Endothelial cell of umbilical vein (primary cell): ENCODE results near the gene COPB1. TPM values are rescaled to one million over a fixed set of nuclear protein-coding genes. Genes with fewer than 3 reads are reported as not detected.

Experiments
- BruUV-seq: library from RNA; stranded (reverse); fragments of 400-500 nt; replicated peaks from 2 replicates; lab custom pipeline; 2021; lab: Mats Ljungman, UMichigan
- CTCF ChIA-PET: fragments of 300-600, 350-600 bp; sonication (Branson Sonifier 250); formaldehyde crosslinking; loops from one replicate; lab custom pipeline; 2021; ENCODE audit warnings: antibody characterized with exemption, inconsistent platforms; lab: Charles Lee
- POLR2A ChIA-PET: fragments of 300-600, 350-600 bp; sonication (Branson Sonifier 250); formaldehyde crosslinking; loops from one replicate; lab custom pipeline; 2021; ENCODE audit warnings: antibody characterized with exemption, inconsistent platforms; lab: Charles Lee
- DNase-seq: peaks from one replicate; pipeline ENCODE4 v3.0.0-alpha.2; 2011; ENCODE audit warnings: low read depth, low spot score
- FAIRE-seq: peaks from 2 replicates; lab custom pipeline; 2011; peaks lifted over from hg19 to GRCh38; lab: Jason Lieb, UNC
- H2AFZ ChIP-seq: 2 replicates; pipeline ENCODE4 v1.6.0; 2012; ENCODE audit warnings: low read depth, low read length, control low read depth, inconsistent platforms
- H3K27ac ChIP-seq: 2 replicates; pipeline ENCODE4 v1.5.1; 2011; ENCODE audit warnings: low read depth, mild to moderate bottlenecking, control low read depth, low read length, moderate library complexity; ENCODE audit not compliant: insufficient read depth
- H3K27me3 ChIP-seq, 2 experiments: 2 replicates each; pipeline versions ENCODE4 v1.6.0 to v1.6.1; 2011; ENCODE audit warnings: low read length in 2 of 2, mixed read lengths in 1 of 2; ENCODE audit not compliant: control insufficient read depth in 2 of 2, insufficient read depth in 2 of 2
- H3K36me3 ChIP-seq, 2 experiments: 2 replicates in 1 of 2; 3 replicates in 1 of 2; pipeline ENCODE4 v1.5.1; 2011; ENCODE audit warnings: low read length in 2 of 2, mild to moderate bottlenecking in 1 of 2, moderate library complexity in 1 of 2; ENCODE audit not compliant: control insufficient read depth in 2 of 2, insufficient read depth in 2 of 2; ENCODE audit errors: extremely low read depth in 1 of 2
- H3K4me1 ChIP-seq: 3 replicates; pipeline ENCODE4 v1.5.1; 2011; ENCODE audit warnings: mild to moderate bottlenecking, low read length; ENCODE audit not compliant: control insufficient read depth, insufficient read depth; ENCODE audit errors: extremely low read depth
- H3K4me2 ChIP-seq: 2 replicates; pipeline ENCODE4 v1.6.1; 2011; ENCODE audit warnings: low read length, control low read depth, mixed read lengths; ENCODE audit not compliant: insufficient read depth
- H3K4me3 ChIP-seq, 3 experiments: fragments of 200-600 bp in 1 of 3; sonication (generic), shearing (Covaris generic) in 1 of 3; replicated peaks in 1 of 3; 2 replicates each; pipeline ENCODE4 v1.5.1; 2011 to 2016; ENCODE audit warnings: control low read depth in 3 of 3, low read length in 3 of 3, mild to moderate bottlenecking in 2 of 3, inconsistent platforms in 1 of 3, low read depth in 1 of 3, moderate library complexity in 1 of 3; ENCODE audit not compliant: insufficient read depth in 1 of 3
- H3K79me2 ChIP-seq: 2 replicates; pipeline ENCODE4 v1.6.0; 2012; ENCODE audit warnings: low read length, inconsistent platforms; ENCODE audit not compliant: control insufficient read depth, insufficient read depth
- H3K9ac ChIP-seq: replicated peaks from 2 replicates; pipeline ENCODE3; 2011; ENCODE audit warnings: low read length, control low read depth; ENCODE audit not compliant: insufficient read depth; ENCODE audit errors: extremely low read depth
- H3K9me1 ChIP-seq: replicated peaks from 3 replicates; pipeline ENCODE4 v1.6.0; 2011; ENCODE audit warnings: mild to moderate bottlenecking, low read length; ENCODE audit not compliant: control insufficient read depth, insufficient read depth; ENCODE audit errors: extremely low read depth
- H3K9me3 ChIP-seq: replicated peaks from 2 replicates; pipeline ENCODE4 v1.5.1; 2012; ENCODE audit warnings: low read length, inconsistent platforms; ENCODE audit not compliant: control insufficient read depth, insufficient read depth
- H4K20me1 ChIP-seq: replicated peaks from 2 replicates; pipeline ENCODE3; 2011; ENCODE audit warnings: mild to moderate bottlenecking, low read length; ENCODE audit not compliant: control insufficient read depth, insufficient read depth; ENCODE audit errors: extremely low read depth
- EZH2 ChIP-seq: IDR thresholded peaks from 2 replicates; pipeline ENCODE4 v1.6.1; 2012; ENCODE audit warnings: borderline replicate concordance, low read depth, mild to moderate bottlenecking, moderate library complexity, low read length, inconsistent platforms; ENCODE audit not compliant: severe bottlenecking
- FOS ChIP-seq: IDR thresholded peaks from 2 replicates; pipeline ENCODE4 v1.6.1; 2011; ENCODE audit warnings: mild to moderate bottlenecking, low read length, moderate library complexity, borderline replicate concordance; ENCODE audit not compliant: insufficient read depth
- GATA2 ChIP-seq: IDR thresholded peaks from 2 replicates; pipeline ENCODE4 v1.7.0; 2011; ENCODE audit warnings: low read depth, mild to moderate bottlenecking, moderate library complexity, mixed read lengths, low read length; ENCODE audit not compliant: insufficient read length, insufficient read depth
- JUN ChIP-seq: IDR thresholded peaks from 2 replicates; pipeline ENCODE4 v1.6.1; 2011; ENCODE audit warnings: borderline replicate concordance, low read depth; ENCODE audit not compliant: insufficient read length, insufficient read depth
- MAX ChIP-seq: IDR thresholded peaks from 2 replicates; pipeline ENCODE4 v1.6.1; 2011; ENCODE audit not compliant: insufficient read depth, insufficient read length
- MYC ChIP-seq: IDR thresholded peaks from one replicate; pipeline ENCODE4 v1.6.1; 2011; ENCODE audit warnings: mild to moderate bottlenecking, low read depth, low read length
- POLR2A ChIP-seq: IDR thresholded peaks from 2 replicates; pipeline ENCODE4 v1.6.1; 2012; ENCODE audit warnings: low read depth, mild to moderate bottlenecking, control low read depth, low read length
- POLR2AphosphoS5 ChIP-seq: IDR thresholded peaks from 2 replicates; pipeline ENCODE4 v1.6.1; 2012; ENCODE audit warnings: low read depth, mild to moderate bottlenecking, control low read depth, low read length, moderate library complexity; ENCODE audit not compliant: insufficient read depth
- dilution Hi-C: fragments of 300-500 bp; cut with MboI; formaldehyde crosslinking; loops from one replicate; pipeline ENCODE4 v1.15.0; 2019; ENCODE audit warnings: low sequenced_read_pairs; ENCODE audit not compliant: extremely low pct_ligation_motif_present
- intact Hi-C: fragments of 100-400 bp; cut with micrococcal nuclease; formaldehyde crosslinking; loops from one replicate; pipeline ENCODE4 v1.10.0; 2022
- polyA plus RNA-seq, 4 experiments: library from polyadenylated mRNA; depleted of rRNA in 3 of 4; stranded (reverse) in 3 of 4; unstranded in 1 of 4; fragments of >200 nt; gene quantifications; 2 replicates each; pipeline versions ENCODE4 v1.2.1 to v1.2.3, GENCODE V29; 2011 to 2012; ENCODE audit warnings: missing spikeins in 1 of 4
- total RNA-seq: library from RNA; stranded (reverse); gene quantifications from 2 replicates; pipeline ENCODE4 v1.2.3, GENCODE V29; 2021
- TF ChIP-seq, protein P1 (sequence below), 2 donors: IDR thresholded peaks; 1 replicate in 1 of 2; 2 replicates in 1 of 2; pipeline ENCODE4 v1.5.1; 2011; ENCODE audit warnings: low read length in 2 of 2, mild to moderate bottlenecking in 2 of 2, moderate library complexity in 2 of 2, control low read depth in 1 of 2, inconsistent platforms in 1 of 2, low read depth in 1 of 2; ENCODE audit not compliant: insufficient read depth in 1 of 2; ENCODE audit errors: extremely low read depth in 1 of 2

COPB1 gene
- total and polyA plus RNA-seq, 2 donors (not counting 3 experiments of a cell fraction or from before 2014, with no cell fraction given): 61.1 to 145 TPM

DNA sequence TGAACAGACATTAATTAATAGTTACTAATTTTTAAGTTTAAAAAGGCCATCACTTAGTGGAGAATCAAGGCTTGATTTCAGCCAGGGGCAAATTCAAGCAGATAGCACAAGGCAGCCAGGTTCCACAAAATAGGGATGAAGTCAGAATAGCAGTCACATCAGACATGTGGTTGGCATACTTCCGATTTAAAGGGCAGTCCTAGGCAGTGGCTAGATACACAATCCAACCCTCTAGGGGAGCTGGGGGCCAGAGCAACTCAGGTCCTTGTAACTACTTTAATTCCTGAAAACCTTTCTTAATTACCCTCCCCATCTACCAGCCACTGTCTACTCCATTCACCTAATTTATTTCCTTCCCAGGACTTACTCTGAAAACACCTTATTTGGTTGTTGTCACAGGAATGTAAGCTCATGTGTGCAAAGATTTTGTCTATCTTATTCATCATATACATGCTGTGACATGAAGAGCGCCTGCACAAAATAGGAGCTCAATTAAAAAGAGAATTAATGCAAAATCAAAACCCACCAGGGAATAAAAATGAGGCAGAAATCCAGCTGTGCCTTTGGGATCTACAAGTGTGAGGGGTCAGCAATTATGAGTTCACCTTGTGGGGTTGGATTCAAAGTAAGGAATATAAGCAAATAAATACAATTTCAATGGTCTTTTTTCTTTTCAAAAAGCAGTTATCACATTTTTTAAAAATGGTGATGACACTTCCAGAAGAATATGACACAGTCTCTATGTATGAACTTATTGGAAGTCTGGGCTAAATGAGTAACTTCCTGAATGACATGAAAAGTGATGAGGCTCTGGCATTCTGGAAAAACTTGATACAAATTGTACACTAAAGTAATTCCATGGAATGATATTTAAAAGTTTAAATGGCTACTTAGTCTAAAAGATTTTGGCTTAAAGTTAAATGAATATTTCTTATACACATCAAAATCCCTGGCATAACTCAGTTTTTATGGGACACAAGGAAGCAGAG, 53.8 kb downstream of the COPB1 start:
- no peaks in the 10 kb centered on the region for H3K9me1 ChIP-seq
- peaks cover 29% of the 10 kb centered on the region for H3K4me1 ChIP-seq
- ChIA-PET CTCF (interaction anchor here (0.9 to 5.6 kb wide), 5 partner anchors 10 to 145 kb away, joined by 3 to 41 read pairs (median 6); no protein-coding TSS in a partner anchor), POLR2A (interaction anchor here (1.1 kb wide), 1 partner anchor 23 kb away, joined by 3 read pairs; no protein-coding TSS in a partner anchor)
- BruUV-seq: TSS peak; percentile 41
- peak; percentile 58 for DNase-seq
- no peaks in the 10 kb centered on the region for H3K36me3 ChIP-seq
- no peaks in the 10 kb centered on the region for H3K79me2 ChIP-seq
- H3K27ac ChIP-seq: peak overlapping the region; percentile 79
- intact Hi-C loops (loop anchor here (1.0 to 2.0 kb wide), 3 partner anchors 24 to 145 kb away; partner anchors contain the start of gene RRAS2), dilution Hi-C loops (no loop called here)
- H4K20me1 ChIP-seq: no peaks in the 10 kb centered on the region
- H3K4me3 ChIP-seq: peak overlapping the region in 2 of 3 experiments; percentile 7 to 54
- FAIRE-seq: peak; percentile 62
- H3K9me3 ChIP-seq: no peaks in the 10 kb centered on the region
- H3K27me3 ChIP-seq: no peaks in the 10 kb centered on the region
- no peak overlapping the region for H2AFZ ChIP-seq
- H3K4me2 ChIP-seq: peak overlapping the region; percentile 94
- H3K9ac ChIP-seq: peak overlapping the region; percentile 90
- TF ChIP-seq POLR2A: no peak
- TF ChIP-seq MAX: no peak
- no peak for TF ChIP-seq EZH2
- TF ChIP-seq, protein P1, sequence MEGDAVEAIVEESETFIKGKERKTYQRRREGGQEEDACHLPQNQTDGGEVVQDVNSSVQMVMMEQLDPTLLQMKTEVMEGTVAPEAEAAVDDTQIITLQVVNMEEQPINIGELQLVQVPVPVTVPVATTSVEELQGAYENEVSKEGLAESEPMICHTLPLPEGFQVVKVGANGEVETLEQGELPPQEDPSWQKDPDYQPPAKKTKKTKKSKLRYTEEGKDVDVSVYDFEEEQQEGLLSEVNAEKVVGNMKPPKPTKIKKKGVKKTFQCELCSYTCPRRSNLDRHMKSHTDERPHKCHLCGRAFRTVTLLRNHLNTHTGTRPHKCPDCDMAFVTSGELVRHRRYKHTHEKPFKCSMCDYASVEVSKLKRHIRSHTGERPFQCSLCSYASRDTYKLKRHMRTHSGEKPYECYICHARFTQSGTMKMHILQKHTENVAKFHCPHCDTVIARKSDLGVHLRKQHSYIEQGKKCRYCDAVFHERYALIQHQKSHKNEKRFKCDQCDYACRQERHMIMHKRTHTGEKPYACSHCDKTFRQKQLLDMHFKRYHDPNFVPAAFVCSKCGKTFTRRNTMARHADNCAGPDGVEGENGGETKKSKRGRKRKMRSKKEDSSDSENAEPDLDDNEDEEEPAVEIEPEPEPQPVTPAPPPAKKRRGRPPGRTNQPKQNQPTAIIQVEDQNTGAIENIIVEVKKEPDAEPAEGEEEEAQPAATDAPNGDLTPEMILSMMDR (IDR thresholded peaks at IDR 0.05; ENCODE audit: extremely low read depth in 1 of 2, insufficient read depth in 1 of 2, low read depth in 1 of 2, low read length in 2 of 2): no peak
- TF ChIP-seq FOS: peak; percentile 58
- peak; percentile 68 for TF ChIP-seq JUN
- peak; percentile 25 for TF ChIP-seq POLR2AphosphoS5
- no peak for TF ChIP-seq GATA2
- TF ChIP-seq MYC: no peak
